ES-I3 (cell line): ENCODE results near the gene UROC1.

Experiments
- H3K36me3 ChIP-seq: 2 replicates; pipeline ENCODE4 v1.6.1; 2013; ENCODE audit warnings: mild to moderate bottlenecking, low read length, control low read depth, moderate library complexity; ENCODE audit not compliant: insufficient read depth
- H3K4me1 ChIP-seq: 2 replicates; pipeline ENCODE4 v1.6.1; 2013; ENCODE audit warnings: mild to moderate bottlenecking, control low read depth, low read length; ENCODE audit not compliant: insufficient read depth
- H3K9ac ChIP-seq: 2 replicates; pipeline ENCODE4 v1.6.1; 2013; ENCODE audit warnings: low read depth, mild to moderate bottlenecking, low read length, moderate library complexity
- H3K9me3 ChIP-seq: 2 replicates; pipeline ENCODE4 v1.6.1; 2013; ENCODE audit warnings: mild to moderate bottlenecking, low read length, moderate library complexity; ENCODE audit not compliant: control insufficient read depth, insufficient read depth

The UROC1 gene

GRCh38 chr3:126454437-126455198 lies 63.0 kb downstream of the UROC1 start:
- Histone ChIP-seq H3K36me3 (peaks cover 14% of the 10 kb centered on the region), H3K9ac (no peak overlapping the region), H3K4me1 (no peaks in the 10 kb centered on the region), H3K9me3 (no peaks in the 10 kb centered on the region)

- Histone ChIP-seq H3K9ac (no peak overlapping the region), H3K9me3 (no peaks in the 10 kb centered on the region), H3K36me3 (peaks cover 12% of the 10 kb centered on the region), H3K4me1 (no peaks in the 10 kb centered on the region)
These were observed 63.5 kb downstream of the UROC1 start for GRCh38 chr3:126454025-126454424.

GRCh38 chr3:126452213-126452612 lies 65.4 kb downstream of the UROC1 start:
- Histone ChIP-seq H3K9ac (no peak overlapping the region), H3K9me3 (no peaks in the 10 kb centered on the region), H3K36me3 (no peaks in the 10 kb centered on the region; the same call in 1 of the 2 replicates), H3K4me1 (no peaks in the 10 kb centered on the region)

GRCh38 chr3:126451511-126451910 lies 66.1 kb downstream of the UROC1 start:
- Histone ChIP-seq H3K9ac (no peak overlapping the region), H3K36me3 (no peaks in the 10 kb centered on the region; the same call in 1 of the 2 replicates), H3K9me3 (no peaks in the 10 kb centered on the region), H3K4me1 (no peaks in the 10 kb centered on the region)

GRCh38 chr3:126450744-126451143 lies 66.8 kb downstream of the UROC1 start:
- Histone ChIP-seq H3K36me3 (no peaks in the 10 kb centered on the region; the same call in 1 of the 2 replicates), H3K4me1 (no peaks in the 10 kb centered on the region), H3K9ac (no peak overlapping the region)

GRCh38 chr3:126450219-126450618 lies 67.4 kb downstream of the UROC1 start:
- Histone ChIP-seq H3K4me1 (no peaks in the 10 kb centered on the region), H3K9ac (no peak overlapping the region), H3K9me3 (no peaks in the 10 kb centered on the region), H3K36me3 (no peaks in the 10 kb centered on the region; the same call in 1 of the 2 replicates)

More at GRCh38 chr3:126450744-126451143, 66.8 kb downstream of the UROC1 start:
- H3K9me3 ChIP-seq: no peaks in the 10 kb centered on the region

GRCh38 chr3:126449621-126450051 lies 67.9 kb downstream of the UROC1 start:
- Histone ChIP-seq H3K9ac (no peak overlapping the region), H3K36me3 (no peaks in the 10 kb centered on the region; the same call in 1 of the 2 replicates), H3K4me1 (no peaks in the 10 kb centered on the region), H3K9me3 (no peaks in the 10 kb centered on the region)

- Histone ChIP-seq H3K9me3 (no peaks in the 10 kb centered on the region), H3K9ac (no peak overlapping the region), H3K4me1 (no peaks in the 10 kb centered on the region), H3K36me3 (no peaks in the 10 kb centered on the region; the same call in 1 of the 2 replicates)
These were observed 68.7 kb downstream of the UROC1 start for GRCh38 chr3:126448893-126449180.

- Histone ChIP-seq H3K36me3 (no peaks in the 10 kb centered on the region; the same call in 1 of the 2 replicates), H3K9ac (no peak overlapping the region), H3K4me1 (peaks cover 1% of the 10 kb centered on the region), H3K9me3 (no peaks in the 10 kb centered on the region)
These were observed 69.3 kb downstream of the UROC1 start for GRCh38 chr3:126448136-126448892.

- Histone ChIP-seq H3K36me3 (no peaks in the 10 kb centered on the region; the same call in 1 of the 2 replicates), H3K4me1 (peaks cover 4% of the 10 kb centered on the region), H3K9ac (no peak overlapping the region), H3K9me3 (no peaks in the 10 kb centered on the region)
These were observed 70.0 kb downstream of the UROC1 start for GRCh38 chr3:126447456-126448106.

- H3K4me1 ChIP-seq: peaks cover 4% of the 10 kb centered on the region
- H3K9me3 ChIP-seq: no peaks in the 10 kb centered on the region
- H3K9ac ChIP-seq: no peak overlapping the region
- H3K36me3 ChIP-seq: no peaks in the 10 kb centered on the region; the same call in 1 of the 2 replicates
These were observed 70.8 kb downstream of the UROC1 start for GRCh38 chr3:126446791-126447190.

GRCh38 chr3:126446301-126446700 lies 71.3 kb downstream of the UROC1 start:
- Histone ChIP-seq H3K36me3 (no peaks in the 10 kb centered on the region), H3K9me3 (no peaks in the 10 kb centered on the region), H3K9ac (no peak overlapping the region)

GRCh38 chr3:126445506-126445905 lies 72.1 kb downstream of the UROC1 start:
- no peaks in the 10 kb centered on the region for H3K36me3 ChIP-seq

More at GRCh38 chr3:126446301-126446700, 71.3 kb downstream of the UROC1 start:
- peaks cover 4% of the 10 kb centered on the region for H3K4me1 ChIP-seq

GRCh38 chr3:126442856-126443242 lies 74.7 kb downstream of the UROC1 start:
- no peaks in the 10 kb centered on the region for H3K36me3 ChIP-seq
- H3K9me3 ChIP-seq: no peaks in the 10 kb centered on the region
- peaks cover 4% of the 10 kb centered on the region for H3K4me1 ChIP-seq
- no peak overlapping the region for H3K9ac ChIP-seq

More at GRCh38 chr3:126445506-126445905, 72.1 kb downstream of the UROC1 start:
- H3K4me1 ChIP-seq: peaks cover 4% of the 10 kb centered on the region
- no peak overlapping the region for H3K9ac ChIP-seq
- H3K9me3 ChIP-seq: no peaks in the 10 kb centered on the region
